ENCODE measurements around the gene PRG3. TPM values are rescaled to one million over a fixed set of nuclear protein-coding genes. Genes with fewer than 3 reads are reported as not detected.
A peak's percentile ranks its signal among the peaks of the same experiment; 100 is the strongest.

PRG3 gene
- total RNA-seq, 1 donor from 2014 or later, result not detected

DNA sequence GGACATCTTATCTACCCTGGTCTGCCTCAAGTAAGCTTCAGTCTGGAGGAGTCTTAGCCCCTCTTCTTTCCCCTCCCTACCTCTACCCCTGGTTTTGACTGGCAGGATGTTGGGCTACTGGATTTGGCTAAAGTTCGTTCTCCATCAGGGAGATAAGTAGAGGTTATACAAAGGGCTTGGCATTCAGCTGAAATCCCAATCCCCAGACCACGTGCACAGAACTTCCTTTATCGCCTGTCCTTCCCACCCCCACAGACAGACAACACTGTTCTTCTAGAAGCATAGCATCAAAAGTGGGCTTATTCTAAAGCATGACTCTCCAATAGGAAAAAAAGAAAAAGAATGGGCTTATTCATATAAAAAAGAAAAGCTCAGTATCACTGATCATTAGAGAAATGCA, 7.8 kb downstream of the PRG3 start:
- DNase-seq (ENCODE audit: low read depth, low spot score), result no peak
- Mint-ChIP-seq H3K36me3 (ENCODE audit: low read depth) (no peaks in the 10 kb centered on the region), H3K27me3 (ENCODE audit: low read depth) (peaks cover 17% of the 10 kb centered on the region), H3K4me3 (no peak overlapping the region), H3K27ac (ENCODE audit: unreplicated experiment) (no peak overlapping the region), H3K4me1 (no peaks in the 10 kb centered on the region), H3K9me3 (peaks cover 4% of the 10 kb centered on the region)
- TF ChIP-seq, protein P1, sequence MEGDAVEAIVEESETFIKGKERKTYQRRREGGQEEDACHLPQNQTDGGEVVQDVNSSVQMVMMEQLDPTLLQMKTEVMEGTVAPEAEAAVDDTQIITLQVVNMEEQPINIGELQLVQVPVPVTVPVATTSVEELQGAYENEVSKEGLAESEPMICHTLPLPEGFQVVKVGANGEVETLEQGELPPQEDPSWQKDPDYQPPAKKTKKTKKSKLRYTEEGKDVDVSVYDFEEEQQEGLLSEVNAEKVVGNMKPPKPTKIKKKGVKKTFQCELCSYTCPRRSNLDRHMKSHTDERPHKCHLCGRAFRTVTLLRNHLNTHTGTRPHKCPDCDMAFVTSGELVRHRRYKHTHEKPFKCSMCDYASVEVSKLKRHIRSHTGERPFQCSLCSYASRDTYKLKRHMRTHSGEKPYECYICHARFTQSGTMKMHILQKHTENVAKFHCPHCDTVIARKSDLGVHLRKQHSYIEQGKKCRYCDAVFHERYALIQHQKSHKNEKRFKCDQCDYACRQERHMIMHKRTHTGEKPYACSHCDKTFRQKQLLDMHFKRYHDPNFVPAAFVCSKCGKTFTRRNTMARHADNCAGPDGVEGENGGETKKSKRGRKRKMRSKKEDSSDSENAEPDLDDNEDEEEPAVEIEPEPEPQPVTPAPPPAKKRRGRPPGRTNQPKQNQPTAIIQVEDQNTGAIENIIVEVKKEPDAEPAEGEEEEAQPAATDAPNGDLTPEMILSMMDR (conservative IDR thresholded peaks at IDR 0.05), result no peak

DNA sequence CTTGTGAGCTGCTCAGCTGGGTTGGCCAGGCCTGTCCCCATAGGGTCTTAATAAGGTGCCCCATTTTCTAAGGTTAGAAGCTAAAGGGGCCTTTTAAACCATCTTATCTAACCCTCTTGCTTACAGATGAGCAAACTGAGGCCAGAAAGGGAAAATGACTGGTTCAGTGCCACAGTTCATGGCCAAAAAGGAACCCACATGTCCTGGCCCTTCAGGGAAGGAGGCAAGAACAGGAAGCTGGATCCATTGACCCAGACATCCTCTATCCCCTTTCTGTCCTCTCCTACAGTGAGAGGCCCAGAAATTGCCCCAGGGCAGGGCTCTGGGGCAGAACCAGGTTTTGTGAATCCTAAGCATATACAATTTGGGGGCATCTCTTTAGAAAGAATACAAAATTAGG, 10.0 kb downstream of the PRG3 start:
- Mint-ChIP-seq H3K9me3 (peaks cover 4% of the 10 kb centered on the region), H3K4me3 (no peak overlapping the region), H3K27me3 (ENCODE audit: low read depth) (no peaks in the 10 kb centered on the region), H3K27ac (ENCODE audit: unreplicated experiment) (no peak overlapping the region), H3K4me1 (no peaks in the 10 kb centered on the region), H3K36me3 (ENCODE audit: low read depth) (no peaks in the 10 kb centered on the region)
- TF ChIP-seq, protein P1 (conservative IDR thresholded peaks at IDR 0.05), result no peak
- DNase-seq (ENCODE audit: low read depth, low spot score), result no peak

DNA sequence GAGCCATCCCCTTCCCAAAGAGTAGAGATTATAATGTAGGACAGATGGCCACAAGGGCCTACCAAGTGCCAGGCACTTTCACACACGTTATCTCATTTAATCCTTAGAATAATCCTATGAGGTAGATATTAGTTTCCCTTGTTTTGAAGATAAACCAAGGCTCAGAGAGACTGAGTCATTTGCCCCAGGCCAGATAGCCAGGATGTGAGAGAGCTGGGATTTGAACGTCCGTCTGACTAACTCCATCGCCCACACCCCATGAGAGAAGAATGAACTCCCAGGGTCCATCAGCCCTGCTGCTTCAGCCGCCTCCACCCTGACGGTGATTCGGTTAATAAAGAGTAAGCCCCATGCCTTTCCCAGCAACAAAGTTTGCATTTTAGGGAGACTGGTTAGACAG, 10.7 kb downstream of the PRG3 start:
- Mint-ChIP-seq H3K4me1 (no peaks in the 10 kb centered on the region), H3K27me3 (ENCODE audit: low read depth) (no peaks in the 10 kb centered on the region), H3K27ac (ENCODE audit: unreplicated experiment) (no peak overlapping the region), H3K36me3 (ENCODE audit: low read depth) (no peaks in the 10 kb centered on the region), H3K4me3 (no peak overlapping the region), H3K9me3 (peaks cover 4% of the 10 kb centered on the region)
- TF ChIP-seq, protein P1 (conservative IDR thresholded peaks at IDR 0.05), result no peak
- DNase-seq (ENCODE audit: low read depth, low spot score), result no peak

DNA sequence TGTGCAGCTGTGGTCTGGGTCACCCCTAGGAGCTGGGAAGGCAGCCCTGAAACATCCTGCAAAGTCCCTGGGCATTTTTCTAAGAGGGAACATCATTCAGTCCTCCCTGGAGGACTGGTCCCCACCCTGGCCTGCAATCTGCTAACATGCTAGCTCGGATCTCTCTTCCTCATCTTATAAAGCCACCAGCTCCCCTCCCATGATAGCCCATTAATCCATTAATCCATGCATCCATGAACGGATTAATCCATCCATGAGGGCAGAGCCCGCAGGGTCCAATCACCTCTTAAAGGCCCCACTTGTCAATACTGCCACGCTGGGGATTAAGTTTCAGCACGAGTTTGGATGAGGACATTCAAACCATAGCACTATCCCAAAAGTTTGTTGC, 12.1 kb downstream of the PRG3 start:
- peaks cover 3% of the 10 kb centered on the region for H3K9me3 Mint-ChIP-seq
- no peak for DNase-seq (ENCODE audit: low read depth, low spot score)
- no peaks in the 10 kb centered on the region for H3K27me3 Mint-ChIP-seq (ENCODE audit: low read depth)
- no peak overlapping the region for H3K4me3 Mint-ChIP-seq
- H3K27ac Mint-ChIP-seq (ENCODE audit: unreplicated experiment), result no peak overlapping the region
- no peaks in the 10 kb centered on the region for H3K4me1 Mint-ChIP-seq
- TF ChIP-seq, protein P1 (conservative IDR thresholded peaks at IDR 0.05), result no peak
- no peaks in the 10 kb centered on the region for H3K36me3 Mint-ChIP-seq (ENCODE audit: low read depth)

DNA sequence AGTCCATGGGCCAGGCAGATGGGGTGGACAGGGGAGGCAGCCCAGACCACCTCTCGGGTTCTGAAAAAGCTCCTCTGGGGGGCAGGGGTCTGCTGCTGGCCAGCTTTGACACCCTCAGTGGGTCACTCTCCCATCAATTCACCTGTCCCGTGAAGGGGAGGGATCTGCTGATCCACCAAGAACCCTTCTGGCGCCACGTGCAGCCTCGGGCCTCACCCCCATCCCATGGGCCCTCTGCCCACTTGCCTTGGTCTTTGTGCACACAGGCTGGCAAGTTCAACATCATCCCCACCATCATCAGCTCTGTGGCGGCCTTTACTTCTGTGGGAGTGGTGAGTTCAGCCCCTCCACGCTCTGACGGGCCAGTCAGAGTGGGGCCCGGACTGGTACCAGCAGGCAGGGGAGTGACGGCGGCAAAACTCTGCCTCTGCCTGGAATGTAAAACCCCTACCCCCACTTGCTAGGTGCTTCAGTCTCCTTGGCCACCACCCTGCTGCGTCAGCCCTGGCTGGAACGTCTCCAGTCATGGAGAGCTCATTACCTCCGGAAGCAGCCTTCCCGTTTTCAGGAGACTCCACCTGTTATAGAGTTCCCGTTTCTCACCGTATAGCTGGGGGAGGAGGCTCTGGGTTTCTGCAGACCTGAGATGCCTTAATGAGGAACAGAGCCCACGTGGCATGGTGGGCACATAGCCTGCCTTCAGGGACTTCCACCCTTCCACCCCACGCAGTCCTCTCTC, 12.7 kb downstream of the PRG3 start:
- no peak overlapping the region for H3K4me3 Mint-ChIP-seq
- H3K27me3 Mint-ChIP-seq (ENCODE audit: low read depth), result no peaks in the 10 kb centered on the region
- no peaks in the 10 kb centered on the region for H3K4me1 Mint-ChIP-seq
- TF ChIP-seq, protein P1 (conservative IDR thresholded peaks at IDR 0.05), result no peak
- H3K36me3 Mint-ChIP-seq (ENCODE audit: low read depth), result no peaks in the 10 kb centered on the region
- no peak for DNase-seq (ENCODE audit: low read depth, low spot score)
- no peaks in the 10 kb centered on the region for H3K9me3 Mint-ChIP-seq
- peak overlapping the region; percentile 6 for H3K27ac Mint-ChIP-seq (ENCODE audit: unreplicated experiment)

All from neural crest cell (in vitro differentiated cells).